Measurements from ENCODE around the gene LZTS2. TPM values are rescaled to one million over a fixed set of nuclear protein-coding genes. Genes with fewer than 3 reads are reported as not detected.

Gene LZTS2
- total RNA-seq, 1 experiment from 2014 or later: 58.3 TPM

DNA sequence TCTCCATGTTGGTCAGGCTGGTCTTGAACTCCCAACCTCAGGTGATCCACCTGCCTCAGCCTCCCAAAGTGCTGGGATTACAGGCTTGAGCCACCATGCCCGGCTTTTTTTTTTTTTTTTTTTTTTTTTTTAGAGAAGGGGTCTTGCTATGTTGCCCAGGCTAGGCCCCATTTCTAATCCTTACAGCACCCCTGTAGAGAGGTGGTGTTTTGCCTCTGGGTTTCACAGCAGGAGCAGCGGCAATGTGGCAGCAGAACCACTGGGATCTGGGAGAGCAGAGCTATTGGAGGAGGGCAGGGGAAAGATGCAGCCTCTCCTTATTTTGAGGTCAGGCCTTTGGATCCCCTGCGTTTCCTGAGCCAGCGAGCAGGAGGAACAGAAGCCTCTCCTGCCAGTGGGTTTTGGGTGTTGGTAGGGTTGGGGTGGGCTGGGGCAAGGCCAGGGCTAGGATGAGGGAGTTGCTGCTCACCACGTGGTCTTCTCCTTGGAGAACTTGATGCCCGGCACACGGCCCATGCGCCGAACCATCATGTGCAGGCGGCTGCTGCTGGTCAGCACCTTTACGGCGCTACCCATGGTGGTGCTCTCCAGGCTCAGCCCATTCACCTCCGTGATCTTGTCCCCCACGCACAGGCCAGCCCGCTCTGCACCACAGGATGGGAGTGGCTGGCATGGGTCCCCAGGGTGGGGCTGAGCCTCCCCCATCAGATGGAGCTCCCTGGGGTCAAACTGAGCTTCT lies 23.5 kb downstream of the LZTS2 start:
- no TSS peak for BruUV-seq (replicated peaks)
- Histone ChIP-seq H3K4me2 (ENCODE audit: low read length) (no peak overlapping the region), H3K9ac (ENCODE audit: low read length) (no peak overlapping the region), H3K4me1 (ENCODE audit: insufficient read depth, low read length) (no peaks in the 10 kb centered on the region; the same call in 1 of the 2 replicates), H4K20me1 (ENCODE audit: low read length) (no peaks in the 10 kb centered on the region), H3K79me2 (ENCODE audit: low read length) (no peaks in the 10 kb centered on the region), H3K27ac (ENCODE audit: low read length) (no peak overlapping the region), H2AFZ (ENCODE audit: low read length) (no peak overlapping the region), H3K4me3 (ENCODE audit: low read length) (no peak overlapping the region), H3K9me3 (ENCODE audit: low read length) (no peaks in the 10 kb centered on the region), H3K9me2 (replicated peaks; ENCODE audit: low read length) (no peaks in the 10 kb centered on the region), H3K27me3 (ENCODE audit: low read length) (no peaks in the 10 kb centered on the region), H3F3A (ENCODE audit: low read length, unreplicated experiment) (no peaks in the 10 kb centered on the region), H3K36me3 (ENCODE audit: low read depth, low read length) (no peaks in the 10 kb centered on the region)
- intact Hi-C loops (cut with micrococcal nuclease): no loop called here
- DNase-seq (no peak), ATAC-seq (no peak)
- POLR2A ChIA-PET (ENCODE audit: unreplicated experiment): no interaction called here
- TF ChIP-seq EZH2 (IDR thresholded peaks at IDR 0.05; ENCODE audit: low read length, unreplicated experiment) (no peak), EZH2phosphoT487 (IDR thresholded peaks at IDR 0.05; ENCODE audit: borderline replicate concordance, low read length) (no peak)
- TF ChIP-seq, protein P1, sequence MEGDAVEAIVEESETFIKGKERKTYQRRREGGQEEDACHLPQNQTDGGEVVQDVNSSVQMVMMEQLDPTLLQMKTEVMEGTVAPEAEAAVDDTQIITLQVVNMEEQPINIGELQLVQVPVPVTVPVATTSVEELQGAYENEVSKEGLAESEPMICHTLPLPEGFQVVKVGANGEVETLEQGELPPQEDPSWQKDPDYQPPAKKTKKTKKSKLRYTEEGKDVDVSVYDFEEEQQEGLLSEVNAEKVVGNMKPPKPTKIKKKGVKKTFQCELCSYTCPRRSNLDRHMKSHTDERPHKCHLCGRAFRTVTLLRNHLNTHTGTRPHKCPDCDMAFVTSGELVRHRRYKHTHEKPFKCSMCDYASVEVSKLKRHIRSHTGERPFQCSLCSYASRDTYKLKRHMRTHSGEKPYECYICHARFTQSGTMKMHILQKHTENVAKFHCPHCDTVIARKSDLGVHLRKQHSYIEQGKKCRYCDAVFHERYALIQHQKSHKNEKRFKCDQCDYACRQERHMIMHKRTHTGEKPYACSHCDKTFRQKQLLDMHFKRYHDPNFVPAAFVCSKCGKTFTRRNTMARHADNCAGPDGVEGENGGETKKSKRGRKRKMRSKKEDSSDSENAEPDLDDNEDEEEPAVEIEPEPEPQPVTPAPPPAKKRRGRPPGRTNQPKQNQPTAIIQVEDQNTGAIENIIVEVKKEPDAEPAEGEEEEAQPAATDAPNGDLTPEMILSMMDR (conservative IDR thresholded peaks at IDR 0.05; ENCODE audit: low read depth, low read length): no peak
- CTCF ChIA-PET: no interaction called here

DNA sequence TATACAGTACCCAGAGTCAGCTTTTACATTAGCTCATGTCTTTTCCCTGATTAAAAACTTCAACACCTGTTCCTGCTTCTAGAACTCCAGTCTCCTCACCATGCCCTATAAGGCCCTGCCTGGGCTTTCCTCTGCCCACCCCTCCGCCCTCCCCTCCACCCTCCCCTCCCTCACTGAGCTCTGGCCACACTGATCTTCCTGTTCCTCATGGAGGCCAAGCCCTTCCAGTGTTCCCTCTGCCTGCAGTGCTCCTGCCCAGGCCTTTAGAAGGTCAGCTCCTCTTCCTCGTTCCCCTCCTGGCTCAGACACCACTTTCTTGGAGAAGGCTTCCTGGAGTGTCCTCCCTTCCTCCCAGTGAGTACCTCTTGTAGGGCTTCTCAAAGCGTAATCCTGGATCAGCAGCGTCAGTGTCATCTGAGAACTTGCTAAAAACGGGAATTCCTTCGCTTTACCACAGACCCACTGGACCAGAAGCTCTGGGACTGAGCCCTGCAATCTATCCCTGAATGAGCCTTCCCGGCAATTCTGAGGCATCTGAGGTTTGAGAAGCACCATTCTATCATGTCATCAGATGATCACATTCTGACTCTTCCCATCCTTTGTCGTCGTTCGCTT lies 27.6 kb downstream of the LZTS2 start:
- Histone ChIP-seq H3K27ac (ENCODE audit: low read length) (no peak overlapping the region), H3K4me1 (ENCODE audit: insufficient read depth, low read length) (no peaks in the 10 kb centered on the region; the same call in 1 of the 2 replicates)
- CTCF ChIA-PET: no interaction called here

More for the DNA sequence above, 27.6 kb downstream of the LZTS2 start:
- Histone ChIP-seq H4K20me1 (ENCODE audit: low read length) (no peaks in the 10 kb centered on the region), H3K9me3 (ENCODE audit: low read length) (no peaks in the 10 kb centered on the region), H2AFZ (ENCODE audit: low read length) (no peak overlapping the region), H3K4me2 (ENCODE audit: low read length) (no peak overlapping the region), H3K27me3 (ENCODE audit: low read length) (no peaks in the 10 kb centered on the region), H3K4me3 (ENCODE audit: low read length) (no peak overlapping the region), H3F3A (ENCODE audit: low read length, unreplicated experiment) (no peaks in the 10 kb centered on the region), H3K36me3 (ENCODE audit: low read depth, low read length) (no peaks in the 10 kb centered on the region), H3K79me2 (ENCODE audit: low read length) (no peaks in the 10 kb centered on the region), H3K9me2 (replicated peaks; ENCODE audit: low read length) (no peaks in the 10 kb centered on the region), H3K9ac (ENCODE audit: low read length) (no peak overlapping the region)
- BruUV-seq (replicated peaks): no TSS peak
- TF ChIP-seq EZH2phosphoT487 (IDR thresholded peaks at IDR 0.05; ENCODE audit: borderline replicate concordance, low read length) (no peak), EZH2 (IDR thresholded peaks at IDR 0.05; ENCODE audit: low read length, unreplicated experiment) (no peak)
- TF ChIP-seq, protein P1 (conservative IDR thresholded peaks at IDR 0.05; ENCODE audit: low read depth, low read length): no peak
- ATAC-seq: no peak
- intact Hi-C loops (cut with micrococcal nuclease): no loop called here
- no peak for DNase-seq
- POLR2A ChIA-PET (ENCODE audit: unreplicated experiment): no interaction called here

All from PC-3 (cell line).